Cortex of kidney (tissue), 1 donor: Measurements from ENCODE around the gene NUDT2.

Source experiments
- DNase-seq: peaks from one replicate; lab custom pipeline; 2025; lab: John Stamatoyannopoulos, UW

The NUDT2 gene

GRCh38 chr9:34385561-34386230 lies 56.3 kb downstream of the NUDT2 start:
- DNase-seq: no peak

GRCh38 chr9:34386656-34387055 lies 57.3 kb downstream of the NUDT2 start:
- no peak for DNase-seq

GRCh38 chr9:34387239-34387638 lies 57.9 kb downstream of the NUDT2 start:
- DNase-seq: no peak

GRCh38 chr9:34392511-34392910 lies 63.1 kb downstream of the NUDT2 start:
- no peak for DNase-seq
